Thymus (tissue), 11 donors: Measurements from ENCODE around the gene LAIR1. TPM values are rescaled to one million over a fixed set of nuclear protein-coding genes. Genes with fewer than 3 reads are reported as not detected.
"Not testable (repeated sequence)": the region's sequence is repeated elsewhere in the genome, so short reads cannot be mapped to it uniquely, and the experiment has no call there.

Experiments used
- DNase-seq, 9 donors: peaks; one replicate each; pipeline ENCODE4 v3.0.0-alpha.2; 2013; ENCODE audit warnings: low spot score in 9 of 9, low read depth in 6 of 9, missing footprints in 1 of 9
- H3K27ac ChIP-seq, 2 donors: one replicate each; pipeline ENCODE4 v1.5.1; 2013; ENCODE audit warnings: control low read depth in 1 of 2, low read depth in 1 of 2, low read length in 1 of 2, mild to moderate bottlenecking in 1 of 2, moderate library complexity in 1 of 2
- H3K27me3 ChIP-seq, 2 donors: one replicate each; pipeline ENCODE4 v1.5.1; 2013; ENCODE audit warnings: low read length in 1 of 2; ENCODE audit not compliant: control insufficient read depth in 2 of 2, insufficient read depth in 1 of 2
- H3K36me3 ChIP-seq, 2 donors: one replicate each; pipeline ENCODE4 v1.5.1; 2013; ENCODE audit warnings: low read length in 1 of 2, mild to moderate bottlenecking in 1 of 2, moderate library complexity in 1 of 2; ENCODE audit not compliant: control insufficient read depth in 2 of 2, insufficient read depth in 2 of 2
- H3K4me1 ChIP-seq, 2 donors: one replicate each; pipeline ENCODE4 v1.5.1; 2013; ENCODE audit warnings: low read length in 2 of 2; ENCODE audit not compliant: control insufficient read depth in 2 of 2, insufficient read depth in 2 of 2
- H3K4me3 ChIP-seq, 2 donors: one replicate each; pipeline ENCODE4 v1.5.1; 2013; ENCODE audit warnings: low read length in 2 of 2, control low read depth in 1 of 2, mild to moderate bottlenecking in 1 of 2
- H3K9me3 ChIP-seq, 2 donors: one replicate each; pipeline ENCODE4 v1.5.1; 2013; ENCODE audit warnings: low read length in 1 of 2, mild to moderate bottlenecking in 1 of 2; ENCODE audit not compliant: control insufficient read depth in 2 of 2, insufficient read depth in 1 of 2
- WGBS: extraction: QIAGEN DNeasy Blood & Tissue Kit; methylation state at CpG from one replicate; pipeline ENCODE4 v1.1.7; 2013; 5-methylcytosine and 5-hydroxymethylcytosine counted together
- polyA plus RNA-seq: library from polyadenylated mRNA; stranded (reverse); fragments of 200-250 nt; gene quantifications from one replicate; pipeline ENCODE4 v1.2.3, GENCODE V29; 2013
- total RNA-seq: library from RNA; stranded (reverse); fragments of 120-200 nt; gene quantifications from one replicate; pipeline ENCODE4 v1.2.4, GENCODE V29; 2013
- donor health status: healthy.

LAIR1 gene
- total and polyA plus RNA-seq, 2 donors: 127 to 128 TPM

DNA sequence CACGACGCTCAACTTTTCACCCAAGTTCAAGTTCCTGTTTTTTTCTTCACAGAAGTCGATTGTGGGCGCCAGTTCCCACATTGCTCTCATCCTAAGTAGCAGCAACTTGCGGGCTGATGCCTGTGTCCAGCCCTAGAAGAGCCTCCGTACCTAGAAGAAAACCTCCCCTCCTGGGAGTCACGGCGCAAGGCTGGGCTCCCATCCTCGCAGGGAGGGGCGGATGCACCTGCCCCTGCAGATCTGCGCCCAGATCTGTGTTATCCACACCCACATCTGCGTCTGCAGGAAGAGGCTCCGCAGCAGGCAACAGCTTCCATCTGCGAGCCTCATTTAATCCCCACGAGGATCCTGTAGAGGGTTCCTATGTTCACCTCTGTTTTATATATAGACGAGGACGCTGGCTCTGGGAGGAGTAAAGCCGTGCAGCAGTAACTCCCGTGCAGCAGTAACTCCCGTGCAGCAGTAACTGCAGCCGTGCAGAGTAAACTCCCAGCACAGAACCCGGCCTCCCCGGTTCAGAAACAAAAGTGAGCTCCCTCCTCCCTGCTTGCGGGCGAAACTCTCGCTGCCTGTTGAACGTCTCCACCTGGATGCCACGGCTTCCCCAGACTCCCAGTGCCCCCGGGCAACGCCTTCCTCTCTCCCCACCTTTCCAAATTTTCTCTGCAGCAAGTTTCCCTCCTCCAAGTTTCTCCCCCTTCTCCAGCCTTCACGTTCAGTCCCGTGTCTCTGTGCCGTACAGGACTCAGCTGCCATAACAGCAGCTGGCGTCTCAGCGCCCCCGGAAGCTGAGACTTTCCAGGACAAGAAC lies 23.5 kb upstream of the LAIR1 start:
- no peaks in the 10 kb centered on the region for H3K27me3 ChIP-seq
- peak overlapping the region; percentile 94 to 96 for H3K27ac ChIP-seq
- under 1% methylated on average over 36 of the region's 36 CpGs for WGBS

DNA sequence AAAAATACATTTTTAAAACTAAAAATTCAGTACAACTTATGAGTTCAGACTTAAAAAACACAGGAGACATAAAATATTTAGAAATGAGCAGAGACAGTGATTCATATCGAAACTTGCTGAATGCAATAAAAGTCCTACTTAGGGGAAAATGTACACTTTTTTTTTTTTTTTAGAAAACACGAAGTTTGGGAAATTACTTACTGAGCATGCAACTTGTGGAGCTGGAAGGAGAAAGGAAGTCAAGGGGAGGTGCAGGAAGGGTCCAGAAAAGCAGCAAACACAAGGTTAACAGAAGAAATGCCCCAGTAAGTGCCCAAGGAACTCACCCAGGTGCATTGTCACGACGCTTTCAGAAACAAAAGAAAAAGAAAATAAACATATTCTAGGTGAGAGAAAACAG lies 18.6 kb upstream of the LAIR1 start:
- 75% methylated on average over 4 of the region's 4 CpGs for WGBS
- H3K36me3 ChIP-seq: no peaks in the 10 kb centered on the region
- peaks cover 0 to under 1% of the 10 kb centered on the region in 2 donors for H3K9me3 ChIP-seq
- H3K4me1 ChIP-seq: peaks cover 25 to 43% of the 10 kb centered on the region in 2 donors
- H3K27ac ChIP-seq: no peak overlapping the region
- DNase-seq: no peak
- H3K27me3 ChIP-seq: no peaks in the 10 kb centered on the region
- H3K4me3 ChIP-seq: no peak overlapping the region

More for the DNA sequence above, 23.5 kb upstream of the LAIR1 start:
- DNase-seq: peak in 4 of 9 donors; percentile 69 to 89 (median 78)
- Histone ChIP-seq H3K4me3 (peak overlapping the region; percentile 66 to 79), H3K36me3 (no peaks in the 10 kb centered on the region), H3K9me3 (peaks cover 0 to 5% of the 10 kb centered on the region in 2 donors), H3K4me1 (peaks cover 25 to 52% of the 10 kb centered on the region in 2 donors)

DNA sequence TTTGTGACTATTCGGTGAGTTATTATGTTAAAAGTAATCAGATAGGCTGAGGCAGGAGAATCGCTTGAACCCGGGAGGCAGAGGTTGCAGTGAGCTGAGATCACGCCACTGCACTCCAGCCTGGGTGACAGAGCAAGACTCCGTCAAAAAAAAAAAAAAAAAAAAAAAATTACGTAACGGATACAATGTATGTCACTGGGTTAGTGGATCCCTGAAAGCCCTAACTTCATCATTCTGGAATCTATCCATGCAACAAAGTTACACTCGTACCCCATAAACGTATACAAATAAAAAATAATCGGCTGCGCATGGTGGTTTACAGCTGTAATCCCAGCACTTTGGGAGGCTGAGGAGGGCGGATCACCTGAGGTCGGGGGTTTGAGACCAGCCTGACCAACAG lies 17.3 kb upstream of the LAIR1 start:
- H3K4me3 ChIP-seq, H3K36me3 ChIP-seq, H3K9me3 ChIP-seq, DNase-seq, H3K27ac ChIP-seq, H3K27me3 ChIP-seq: not testable (repeated sequence)
- peaks cover 18 to 42% of the 10 kb centered on the region in 2 donors for H3K4me1 ChIP-seq
- 97% methylated on average over 13 of the region's 13 CpGs for WGBS

DNA sequence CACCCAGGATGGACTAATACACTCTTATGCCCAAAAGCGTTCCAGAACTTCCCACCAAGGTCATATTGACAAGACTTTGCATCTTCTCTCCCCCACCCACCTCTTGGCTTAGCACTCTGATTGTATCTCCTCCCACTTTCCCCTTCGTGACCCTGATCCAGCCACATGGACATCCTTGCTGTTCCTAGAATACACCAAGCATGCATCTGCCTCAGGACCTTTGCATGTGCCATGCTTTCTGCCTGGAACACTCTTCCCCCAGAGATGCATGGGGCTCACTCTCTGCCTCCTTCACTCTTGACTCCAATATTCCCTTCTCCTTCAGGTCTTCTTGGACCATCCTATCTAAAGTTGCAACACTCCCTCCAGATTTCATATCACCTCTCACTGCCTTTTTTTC lies 16.2 kb upstream of the LAIR1 start:
- DNase-seq: no peak
- Histone ChIP-seq H3K27me3 (no peaks in the 10 kb centered on the region), H3K9me3 (no peaks in the 10 kb centered on the region), H3K4me1 (peaks cover 25 to 45% of the 10 kb centered on the region in 2 donors), H3K27ac (no peak overlapping the region), H3K36me3 (no peaks in the 10 kb centered on the region), H3K4me3 (no peak overlapping the region)
- WGBS: 99% methylated on average over 2 of the region's 2 CpGs

DNA sequence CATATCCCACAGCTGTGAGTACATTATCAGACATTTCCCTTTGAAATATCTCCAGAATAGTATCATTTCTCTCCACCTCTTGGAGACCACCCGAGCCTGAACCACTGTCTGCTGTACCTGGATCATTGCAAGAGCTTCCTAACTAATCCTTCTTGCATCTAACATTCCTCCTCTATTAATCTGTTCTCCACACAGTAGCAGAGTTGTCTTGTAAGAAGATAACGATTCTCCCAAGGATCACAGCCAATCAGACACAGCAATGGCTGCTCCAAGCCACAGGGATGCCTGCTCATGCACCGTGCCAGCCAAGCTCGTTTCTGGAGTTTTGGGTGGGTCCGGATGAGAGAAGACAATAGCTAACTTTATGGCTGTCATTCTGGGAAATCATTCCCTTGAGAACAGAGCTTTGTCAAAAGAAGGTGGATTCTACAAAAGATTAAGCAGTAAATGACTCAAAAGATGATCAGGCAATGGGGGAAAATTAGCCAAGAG lies 14.5 kb upstream of the LAIR1 start:
- 95% methylated on average over 5 of the region's 5 CpGs for WGBS
- peak overlapping the region in 1 of 2 donors; percentile 85 for H3K27ac ChIP-seq
- peaks cover 30 to 56% of the 10 kb centered on the region in 2 donors for H3K4me1 ChIP-seq
- no peak for DNase-seq
- H3K36me3 ChIP-seq: no peaks in the 10 kb centered on the region
- no peaks in the 10 kb centered on the region for H3K9me3 ChIP-seq
- no peaks in the 10 kb centered on the region for H3K27me3 ChIP-seq
- no peak overlapping the region for H3K4me3 ChIP-seq

DNA sequence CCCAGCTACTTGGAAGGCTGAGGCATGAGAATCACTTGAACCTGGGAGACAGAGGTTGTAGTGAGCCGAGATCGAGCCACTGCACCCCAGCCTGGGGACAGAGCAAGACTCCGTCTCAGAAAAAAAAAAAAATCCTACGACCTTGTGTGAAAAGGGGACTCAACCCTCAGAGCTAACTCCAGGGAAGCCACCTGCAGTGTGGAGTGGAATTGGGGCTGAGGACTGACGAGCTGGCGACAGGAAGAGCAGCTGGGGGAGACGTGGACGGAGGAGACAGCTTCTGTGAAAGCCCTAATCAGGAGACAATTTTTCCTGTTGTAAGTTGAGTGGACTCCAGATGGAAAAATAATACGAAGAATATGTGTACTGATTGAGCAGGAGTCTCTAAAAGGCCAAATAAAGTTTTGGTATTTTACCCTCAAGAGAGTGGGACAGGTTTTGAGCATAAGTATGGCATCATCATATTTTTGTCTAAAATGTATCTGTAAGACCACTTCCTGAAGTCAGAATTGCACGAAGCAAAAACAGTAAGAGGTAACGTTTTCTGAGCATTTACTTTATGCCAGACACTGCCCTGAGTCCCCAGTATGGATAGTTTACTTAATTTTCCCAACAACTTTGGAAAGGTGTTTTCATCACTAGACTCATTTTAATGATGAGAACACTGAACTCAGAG lies 12.0 kb upstream of the LAIR1 start:
- peak in 1 of 9 donors; percentile 55 for DNase-seq
- H3K36me3 ChIP-seq: no peaks in the 10 kb centered on the region
- H3K27me3 ChIP-seq: no peaks in the 10 kb centered on the region
- 7% methylated on average over 11 of the region's 11 CpGs for WGBS
- no peaks in the 10 kb centered on the region for H3K9me3 ChIP-seq
- H3K4me1 ChIP-seq: peaks cover 37 to 80% of the 10 kb centered on the region in 2 donors
- H3K4me3 ChIP-seq: no peak overlapping the region
- peak overlapping the region; percentile 44 to 81 for H3K27ac ChIP-seq

DNA sequence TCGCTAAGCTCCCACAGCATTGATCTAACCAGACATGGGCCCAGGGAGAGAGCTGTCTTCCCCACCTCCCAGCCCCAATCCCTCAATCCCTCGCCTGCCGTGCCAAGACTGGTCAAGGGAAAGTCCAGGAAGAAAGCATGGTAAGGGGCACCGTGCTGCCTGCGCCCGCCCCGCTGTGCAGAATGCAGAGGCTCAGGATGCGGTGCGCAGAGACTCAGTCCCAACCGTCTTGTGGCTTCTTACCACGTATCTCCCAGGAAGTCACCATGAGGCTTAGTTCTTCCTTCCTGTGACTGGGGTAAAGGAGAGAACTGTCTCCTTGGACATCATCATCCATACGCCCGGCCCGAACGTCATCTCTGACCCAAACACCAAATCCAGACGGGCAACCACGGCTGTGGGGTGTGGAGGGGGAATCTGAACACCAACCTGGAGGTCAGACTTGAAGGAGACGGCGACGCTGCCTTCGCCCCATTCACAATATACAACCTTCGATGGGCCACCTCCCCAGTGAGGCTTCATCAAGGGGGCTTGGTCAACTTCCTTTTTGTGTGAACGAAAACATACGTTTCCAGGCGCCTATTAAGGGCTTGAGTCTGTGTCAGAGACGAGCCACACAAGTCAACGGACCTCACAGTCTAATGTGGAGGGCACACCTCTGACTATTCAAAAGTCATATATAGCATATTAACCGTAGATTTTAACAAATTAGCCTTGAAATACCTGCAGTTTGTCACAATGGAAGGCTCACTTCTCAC lies 10.6 kb upstream of the LAIR1 start:
- 8% methylated on average over 28 of the region's 28 CpGs for WGBS
- Histone ChIP-seq H3K4me3 (peak overlapping the region; percentile 54 to 59), H3K27ac (peak overlapping the region; percentile 84 to 88), H3K4me1 (peaks cover 43 to 86% of the 10 kb centered on the region in 2 donors)
- peak in 2 of 9 donors; percentile 53 to 74 for DNase-seq
- not testable (repeated sequence) for H3K36me3 ChIP-seq, H3K9me3 ChIP-seq, H3K27me3 ChIP-seq

DNA sequence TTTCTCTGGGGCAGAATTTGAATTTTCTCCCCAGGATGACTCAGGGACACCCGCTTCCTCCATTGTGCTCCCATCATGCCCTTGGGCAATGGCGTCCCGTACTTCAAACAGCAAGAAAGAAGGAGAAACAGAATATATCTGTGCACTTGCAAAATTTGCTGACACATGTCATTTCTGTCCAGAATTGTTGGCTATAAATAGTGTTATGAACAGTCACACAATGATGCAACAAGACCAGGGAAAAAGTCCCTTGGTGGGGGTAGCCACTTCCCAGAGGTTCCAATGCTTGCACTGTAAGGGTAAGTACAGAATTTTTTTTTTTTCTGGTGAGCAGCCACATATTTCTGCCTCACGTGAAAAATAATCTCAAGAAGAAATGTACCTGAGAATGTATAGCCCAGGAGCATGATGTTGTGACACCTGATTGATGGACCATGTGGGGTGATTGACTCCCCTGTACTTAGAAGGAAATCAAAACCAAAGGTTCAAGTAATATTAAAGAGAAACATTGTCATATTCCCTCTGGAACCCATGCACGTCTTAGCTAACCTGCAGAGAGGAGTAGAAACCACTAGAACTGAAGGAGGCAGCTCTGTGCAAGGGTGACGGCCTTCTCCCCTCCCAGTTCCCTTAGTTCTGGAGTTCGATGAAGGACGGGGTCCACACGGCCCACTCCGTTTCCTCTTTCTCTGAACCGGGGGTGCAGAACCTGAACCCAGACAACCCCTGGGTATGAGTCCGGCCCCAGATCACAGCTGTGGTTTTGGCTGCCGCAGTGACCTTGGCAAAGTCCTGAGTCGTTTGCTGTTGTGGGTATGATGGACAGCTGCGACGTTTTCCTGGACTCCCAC lies 9.3 kb upstream of the LAIR1 start:
- 18% methylated on average over 16 of the region's 16 CpGs for WGBS

More for the DNA sequence above, 9.3 kb upstream of the LAIR1 start:
- peak overlapping the region; percentile 49 to 66 for H3K27ac ChIP-seq
- no peaks in the 10 kb centered on the region for H3K36me3 ChIP-seq
- peaks cover 32 to 73% of the 10 kb centered on the region in 2 donors for H3K4me1 ChIP-seq
- H3K4me3 ChIP-seq: peak overlapping the region; percentile 54 to 59
- peak in 1 of 9 donors; percentile 49 for DNase-seq
- H3K9me3 ChIP-seq: no peaks in the 10 kb centered on the region
- no peaks in the 10 kb centered on the region for H3K27me3 ChIP-seq
